DOHH2 (cell line): ENCODE results near the gene C17orf107.
A peak's percentile ranks its signal among the peaks of the same experiment; 100 is the strongest.
"Not testable (repeated sequence)": the region's sequence is repeated elsewhere in the genome, so short reads cannot be mapped to it uniquely, and the experiment has no call there.

ENCODE experiments used
- H3F3A ChIP-seq: fragments of 200-600 bp; sonication (generic), shearing (Covaris generic); 2 replicates; pipeline ENCODE4 v1.6.0; 2016; ENCODE audit warnings: antibody characterized with exemption, mild to moderate bottlenecking; ENCODE audit not compliant: control insufficient read depth, insufficient read depth
- H3K27ac ChIP-seq: fragments of 200-600 bp; sonication (generic); 2 replicates; pipeline ENCODE4 v1.5.1; 2014; ENCODE audit warnings: low read depth, mild to moderate bottlenecking, low read length, moderate library complexity
- H3K27me3 ChIP-seq: fragments of 200-600 bp; sonication (generic); 2 replicates; pipeline ENCODE4 v1.6.1; 2014; ENCODE audit warnings: mild to moderate bottlenecking, low read length, mixed read lengths; ENCODE audit not compliant: control insufficient read depth
- H3K36me3 ChIP-seq: fragments of 200-600 bp; sonication (generic); 2 replicates; pipeline ENCODE4 v1.6.1; 2014; ENCODE audit warnings: mild to moderate bottlenecking, low read length, moderate library complexity, mixed read lengths; ENCODE audit not compliant: control insufficient read depth
- H3K4me1 ChIP-seq: fragments of 200-600 bp; sonication (generic); 2 replicates; pipeline ENCODE4 v1.6.1; 2014; ENCODE audit warnings: mild to moderate bottlenecking, low read length, mixed read lengths; ENCODE audit not compliant: control insufficient read depth
- H3K4me2 ChIP-seq: fragments of 200-600 bp; sonication (generic); 2 replicates; pipeline ENCODE4 v1.6.0; 2014; ENCODE audit warnings: mild to moderate bottlenecking, low read length, moderate library complexity
- H3K4me3 ChIP-seq: fragments of 200-600 bp; sonication (generic); 2 replicates; pipeline ENCODE4 v1.5.1; 2014; ENCODE audit warnings: mild to moderate bottlenecking, low read length, mixed read lengths
- H3K79me2 ChIP-seq: fragments of 200-600 bp; sonication (generic); 2 replicates; pipeline ENCODE4 v1.6.1; 2014; ENCODE audit warnings: mild to moderate bottlenecking, low read length, mixed read lengths; ENCODE audit not compliant: control insufficient read depth
- H3K9me2 ChIP-seq: fragments of 200-600 bp; sonication (generic); replicated peaks from 2 replicates; pipeline ENCODE4 v1.6.1; 2014; ENCODE audit warnings: mild to moderate bottlenecking, low read length, mixed read lengths; ENCODE audit not compliant: control insufficient read depth
- H3K9me3 ChIP-seq: fragments of 200-600 bp; sonication (generic); 2 replicates; pipeline ENCODE4 v1.6.1; 2014; ENCODE audit warnings: antibody characterized with exemption, low read length, mixed read lengths; ENCODE audit not compliant: control insufficient read depth, insufficient read depth
- H4K20me1 ChIP-seq: fragments of 200-600 bp; sonication (generic); 2 replicates; pipeline ENCODE4 v1.6.0; 2014; ENCODE audit warnings: low read depth, mild to moderate bottlenecking, antibody characterized with exemption, low read length, moderate library complexity; ENCODE audit not compliant: control insufficient read depth, insufficient read depth
- EZH2phosphoT487 ChIP-seq: fragments of 200-600 bp; sonication (generic); IDR thresholded peaks from 2 replicates; pipeline ENCODE4 v1.6.1; 2017; ENCODE audit warnings: borderline replicate concordance, mild to moderate bottlenecking, antibody characterized with exemption, low read length, moderate library complexity, mixed read lengths
- TF ChIP-seq, protein P1 (sequence below): fragments of 200-600 bp; sonication (generic); IDR thresholded peaks from one replicate; pipeline ENCODE4 v1.5.1; 2014; ENCODE audit warnings: antibody characterized with exemption, mild to moderate bottlenecking, low read depth, low read length; ENCODE audit not compliant: poor library complexity, severe bottlenecking

C17orf107 gene

DNA sequence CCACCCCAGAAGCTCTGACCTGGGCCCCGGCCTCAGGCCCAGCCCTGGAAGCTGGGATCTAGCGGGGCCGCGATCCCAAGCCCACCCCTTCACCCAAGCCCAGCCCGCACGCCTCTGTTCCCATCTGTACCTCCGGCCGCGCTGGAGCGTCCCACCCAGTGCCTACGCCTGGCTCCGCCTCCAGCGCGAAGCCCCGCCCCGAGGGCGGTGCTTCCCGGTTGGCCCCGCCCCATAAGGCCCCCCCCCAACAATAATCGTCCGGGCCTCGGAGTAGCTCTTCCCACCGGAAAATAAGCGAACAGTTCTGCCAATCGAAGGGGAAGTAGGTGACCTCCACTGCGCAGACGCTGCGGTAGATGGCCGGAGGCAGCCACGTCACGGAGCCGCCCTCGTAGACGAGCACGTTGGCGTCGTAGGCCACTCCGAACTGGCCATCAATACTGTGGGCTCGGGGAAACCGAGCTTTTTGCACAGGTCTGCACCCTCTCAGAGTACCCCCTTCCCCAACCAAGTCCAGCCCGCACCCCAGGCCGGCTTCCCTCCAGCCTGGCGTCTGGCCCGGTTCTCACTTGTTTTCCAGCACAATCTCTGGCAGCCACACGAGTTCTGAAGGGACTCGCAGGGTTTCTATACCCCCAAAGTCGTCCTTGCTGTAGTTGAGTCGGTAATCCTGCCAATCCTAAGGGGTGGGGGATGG lies 2.5 kb downstream of the C17orf107 start:
- H3K36me3 ChIP-seq: no peaks in the 10 kb centered on the region
- H3K4me2 ChIP-seq: peak overlapping the region; percentile 62; the same call in 1 of the 2 replicates
- peaks cover 32% of the 10 kb centered on the region for H3K4me1 ChIP-seq

DNA sequence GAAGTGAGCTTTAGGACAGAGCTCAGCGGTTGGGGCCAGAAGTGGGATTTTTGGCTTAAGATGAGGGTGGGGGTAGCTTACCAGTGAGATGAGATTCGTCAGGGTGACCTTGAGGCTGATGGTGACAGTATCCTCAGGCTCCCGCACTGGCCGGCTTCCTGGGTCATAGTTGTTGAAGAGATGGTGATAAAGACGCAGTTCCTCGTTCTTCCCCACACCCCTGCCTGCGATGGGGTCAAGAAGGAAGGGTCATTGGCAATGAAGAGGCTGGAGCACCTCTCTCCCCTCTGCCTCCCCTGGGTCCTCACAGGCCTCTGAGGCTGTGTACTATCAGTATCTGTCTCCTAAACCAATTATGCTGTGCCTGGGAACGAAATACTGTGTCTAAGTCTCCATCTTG lies 3.2 kb downstream of the C17orf107 start:
- H3K27ac ChIP-seq: no peak overlapping the region

More for the DNA sequence above, 2.5 kb downstream of the C17orf107 start:
- Histone ChIP-seq H3F3A (no peaks in the 10 kb centered on the region), H3K9me2 (no peaks in the 10 kb centered on the region), H4K20me1 (no peaks in the 10 kb centered on the region; the same call in 1 of the 2 replicates), H3K27me3 (peaks cover 23% of the 10 kb centered on the region), H3K4me3 (no peak overlapping the region), H3K9me3 (no peaks in the 10 kb centered on the region), H3K79me2 (no peaks in the 10 kb centered on the region), H3K27ac (no peak overlapping the region)
- TF ChIP-seq, protein P1, sequence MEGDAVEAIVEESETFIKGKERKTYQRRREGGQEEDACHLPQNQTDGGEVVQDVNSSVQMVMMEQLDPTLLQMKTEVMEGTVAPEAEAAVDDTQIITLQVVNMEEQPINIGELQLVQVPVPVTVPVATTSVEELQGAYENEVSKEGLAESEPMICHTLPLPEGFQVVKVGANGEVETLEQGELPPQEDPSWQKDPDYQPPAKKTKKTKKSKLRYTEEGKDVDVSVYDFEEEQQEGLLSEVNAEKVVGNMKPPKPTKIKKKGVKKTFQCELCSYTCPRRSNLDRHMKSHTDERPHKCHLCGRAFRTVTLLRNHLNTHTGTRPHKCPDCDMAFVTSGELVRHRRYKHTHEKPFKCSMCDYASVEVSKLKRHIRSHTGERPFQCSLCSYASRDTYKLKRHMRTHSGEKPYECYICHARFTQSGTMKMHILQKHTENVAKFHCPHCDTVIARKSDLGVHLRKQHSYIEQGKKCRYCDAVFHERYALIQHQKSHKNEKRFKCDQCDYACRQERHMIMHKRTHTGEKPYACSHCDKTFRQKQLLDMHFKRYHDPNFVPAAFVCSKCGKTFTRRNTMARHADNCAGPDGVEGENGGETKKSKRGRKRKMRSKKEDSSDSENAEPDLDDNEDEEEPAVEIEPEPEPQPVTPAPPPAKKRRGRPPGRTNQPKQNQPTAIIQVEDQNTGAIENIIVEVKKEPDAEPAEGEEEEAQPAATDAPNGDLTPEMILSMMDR: no peak
- TF ChIP-seq EZH2phosphoT487: no peak

DNA sequence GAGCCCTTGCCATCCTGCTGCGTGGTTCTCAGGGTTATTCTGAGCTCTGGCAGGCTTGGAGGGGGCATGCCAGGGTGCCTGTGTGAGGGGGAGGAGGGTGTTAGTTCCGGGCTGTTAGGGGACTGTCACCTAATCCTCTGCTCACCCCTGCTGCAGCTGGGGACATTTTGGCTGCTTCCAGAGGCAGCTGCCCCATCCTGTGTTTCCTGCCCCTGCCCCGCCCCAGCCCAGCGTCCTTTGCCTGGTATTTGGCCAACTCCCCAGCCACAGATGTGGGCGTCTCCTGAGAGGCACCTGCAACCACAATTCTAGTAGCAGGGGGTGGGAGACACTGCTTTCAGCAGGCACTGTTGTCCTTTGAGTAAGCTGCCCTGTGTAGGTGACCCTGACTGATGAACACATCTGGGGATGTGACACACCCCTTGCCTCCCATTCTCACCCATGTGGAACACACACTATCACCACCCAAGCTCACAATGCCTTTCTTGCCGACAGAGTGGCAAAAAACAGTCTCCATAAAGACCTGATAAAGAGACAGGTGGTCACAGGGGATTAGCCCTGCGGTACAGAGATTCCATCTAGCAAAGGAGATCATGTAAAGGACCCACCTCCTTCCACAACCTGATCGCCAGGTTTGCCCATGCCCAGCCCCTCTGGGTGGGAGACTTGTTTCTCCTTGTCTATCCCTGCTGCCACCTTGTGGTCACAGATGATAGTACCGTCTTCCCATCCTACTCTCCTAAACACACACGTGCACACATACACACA lies 3.9 kb downstream of the C17orf107 start, which contains the start of gene CHRNE:
Gene CHRNE, minus strand, starts transcription at position 48 of the 768 bp plus-strand sequence. Its CDS starts 35 bp downstream, at position 13.
- Histone ChIP-seq H3F3A (no peaks in the 10 kb centered on the region), H3K36me3 (no peaks in the 10 kb centered on the region), H4K20me1 (no peaks in the 10 kb centered on the region; the same call in 1 of the 2 replicates), H3K4me2 (peak within 1 kb of the TSS; percentile 52), H3K4me1 (peaks cover 32% of the 10 kb centered on the region), H3K27me3 (peaks cover 23% of the 10 kb centered on the region), H3K9me3 (no peaks in the 10 kb centered on the region), H3K4me3 (peak within 1 kb of the TSS; percentile 34; the same call in 1 of the 2 replicates), H3K79me2 (no peaks in the 10 kb centered on the region), H3K27ac (no peak within 1 kb of the TSS), H3K9me2 (no peaks in the 10 kb centered on the region)
- no peak for TF ChIP-seq EZH2phosphoT487
- TF ChIP-seq, protein P1: peak; percentile 81

More for the DNA sequence above, 3.2 kb downstream of the C17orf107 start:
- no peak for TF ChIP-seq EZH2phosphoT487
- TF ChIP-seq, protein P1: no peak
- Histone ChIP-seq H3F3A (no peaks in the 10 kb centered on the region), H3K4me1 (peaks cover 32% of the 10 kb centered on the region), H3K27me3 (peaks cover 23% of the 10 kb centered on the region), H3K4me2 (no peak overlapping the region), H3K9me3 (no peaks in the 10 kb centered on the region), H3K9me2 (no peaks in the 10 kb centered on the region), H3K36me3 (no peaks in the 10 kb centered on the region), H3K4me3 (no peak overlapping the region), H4K20me1 (no peaks in the 10 kb centered on the region; the same call in 1 of the 2 replicates), H3K79me2 (no peaks in the 10 kb centered on the region)

DNA sequence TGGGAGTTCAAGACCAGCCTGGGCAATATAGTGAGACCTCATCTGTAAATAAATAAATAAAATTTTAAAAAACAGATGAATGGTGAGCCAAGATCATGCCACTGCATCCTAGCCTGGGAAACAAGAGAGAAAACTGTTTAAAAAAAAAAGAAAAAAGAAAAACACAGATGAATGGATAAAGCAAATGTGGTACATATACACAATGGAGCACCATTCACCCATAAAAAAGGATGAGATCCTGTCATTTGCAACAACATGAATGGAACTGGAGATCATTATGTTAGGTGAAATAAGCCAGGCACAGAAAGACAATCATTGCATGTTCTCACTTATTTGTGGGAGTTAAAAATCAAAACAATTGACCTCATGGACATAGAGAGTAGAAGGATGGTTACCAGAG lies 7.3 kb downstream of the C17orf107 start:
- H3K36me3 ChIP-seq, H3K4me3 ChIP-seq: not testable (repeated sequence)

More for the DNA sequence above, 7.3 kb downstream of the C17orf107 start:
- H3K9me2 ChIP-seq, H3K9me3 ChIP-seq, H3K27ac ChIP-seq, H3K4me2 ChIP-seq, H3K27me3 ChIP-seq, H4K20me1 ChIP-seq, H3K79me2 ChIP-seq, H3F3A ChIP-seq: not testable (repeated sequence)
- H3K4me1 ChIP-seq: peaks cover 23% of the 10 kb centered on the region
